Stomach (tissue), 4 donors: ENCODE data around the gene BOK.

Source experiments
- CTCF ChIP-seq, 7 experiments: fragments of 450-650 bp in 4 of 7; fragments of 200-600 bp in 3 of 7; sonication (generic) in 3 of 7; IDR thresholded peaks; one replicate each; pipeline ENCODE4 v1.5.1; 2016 to 2019; ENCODE audit warnings: antibody characterized with exemption in 7 of 7, control low read depth in 2 of 7, mild to moderate bottlenecking in 1 of 7
- POLR2AphosphoS5 ChIP-seq, 3 donors: sonication (generic); formaldehyde crosslinking; IDR thresholded peaks; one replicate each; pipeline ENCODE4 v1.6.1; 2016; ENCODE audit warnings: antibody characterized with exemption in 3 of 3

GRCh38 chr2:241551599-241551997 is 6.9 kb upstream of the BOK start:
- TF ChIP-seq CTCF (IDR thresholded peaks at IDR 0.05) (no peak), POLR2AphosphoS5 (IDR thresholded peaks at IDR 0.05) (no peak)
